H9 (cell line): ENCODE data around the gene ENOX2. TPM values are rescaled to one million over a fixed set of nuclear protein-coding genes. Genes with fewer than 3 reads are reported as not detected.

Experiments used
- DNase-seq: peaks from one replicate; pipeline ENCODE4 v3.0.0-alpha.2; 2017
- H2AFZ ChIP-seq: one replicate; pipeline ENCODE4 v1.6.1; 2013; ENCODE audit warnings: mild to moderate bottlenecking, low read length, control low read depth, moderate library complexity
- H2AK5ac ChIP-seq: 2 replicates; pipeline ENCODE4 v1.6.1; 2013; ENCODE audit warnings: low read length, control low read depth, mixed read lengths; ENCODE audit not compliant: insufficient read length
- H2BK120ac ChIP-seq: one replicate; pipeline ENCODE4 v1.6.1; 2013; ENCODE audit warnings: low read depth, mild to moderate bottlenecking, low read length, control low read depth, inconsistent platforms; ENCODE audit not compliant: poor library complexity, severe bottlenecking
- H2BK12ac ChIP-seq: 2 replicates; pipeline ENCODE4 v1.6.1; 2013; ENCODE audit warnings: low read length, control low read depth, mixed read lengths, low read depth; ENCODE audit not compliant: insufficient read length
- H2BK15ac ChIP-seq: 2 replicates; pipeline ENCODE4 v1.6.1; 2013; ENCODE audit warnings: low read depth, low read length, control low read depth
- H2BK20ac ChIP-seq: one replicate; pipeline ENCODE4 v1.6.1; 2013; ENCODE audit warnings: low read depth, mild to moderate bottlenecking, low read length, control low read depth, inconsistent platforms; ENCODE audit not compliant: poor library complexity, severe bottlenecking
- H2BK5ac ChIP-seq: 2 replicates; pipeline ENCODE4 v1.6.1; 2013; ENCODE audit warnings: low read length, control low read depth, mixed read lengths; ENCODE audit not compliant: insufficient read length
- H3K14ac ChIP-seq: 2 replicates; pipeline ENCODE4 v1.6.1; 2013; ENCODE audit warnings: low read length, control low read depth; ENCODE audit not compliant: insufficient read depth
- H3K18ac ChIP-seq: 2 replicates; pipeline ENCODE4 v1.6.1; 2013; ENCODE audit warnings: low read depth, mild to moderate bottlenecking, mixed read lengths, low read length, control low read depth; ENCODE audit not compliant: insufficient read length
- H3K23ac ChIP-seq: 2 replicates; pipeline ENCODE4 v1.6.1; 2013; ENCODE audit warnings: low read length, control low read depth, mixed read lengths, low read depth; ENCODE audit not compliant: insufficient read length
- H3K23me2 ChIP-seq: 2 replicates; pipeline ENCODE4 v1.6.1; 2013; ENCODE audit warnings: low read depth, mild to moderate bottlenecking, mixed read lengths, low read length, control low read depth; ENCODE audit not compliant: insufficient read length, poor library complexity, severe bottlenecking
- H3K27ac ChIP-seq: 2 replicates; pipeline ENCODE4 v1.5.1; 2013; ENCODE audit warnings: low read length, control low read depth, mixed read lengths, low read depth; ENCODE audit not compliant: insufficient read length
- H3K27me3 ChIP-seq: 2 replicates; pipeline ENCODE4 v1.6.1; 2013; ENCODE audit warnings: low read length, control low read depth, inconsistent platforms; ENCODE audit not compliant: insufficient read depth
- H3K4ac ChIP-seq: 2 replicates; pipeline ENCODE4 v1.6.1; 2013; ENCODE audit warnings: low read depth, mild to moderate bottlenecking, control low read depth, inconsistent platforms, low read length, moderate library complexity
- H3K4me1 ChIP-seq: 2 replicates; pipeline ENCODE4 v1.6.1; 2013; ENCODE audit warnings: low read length, control low read depth, inconsistent platforms; ENCODE audit not compliant: insufficient read depth
- H3K4me2 ChIP-seq: 2 replicates; pipeline ENCODE4 v1.6.1; 2013; ENCODE audit warnings: low read length, control low read depth, mixed read lengths; ENCODE audit not compliant: insufficient read length, insufficient read depth
- H3K56ac ChIP-seq: 2 replicates; pipeline ENCODE4 v1.6.1; 2013; ENCODE audit warnings: low read depth, mild to moderate bottlenecking, mixed read lengths, low read length, control low read depth; ENCODE audit not compliant: insufficient read length
- H3K79me1 ChIP-seq: 2 replicates; pipeline ENCODE4 v1.6.1; 2013; ENCODE audit warnings: low read depth, mild to moderate bottlenecking, moderate library complexity, low read length, control low read depth, inconsistent platforms; ENCODE audit not compliant: insufficient read depth, poor library complexity, severe bottlenecking
- H3K79me2 ChIP-seq: 2 replicates; pipeline ENCODE4 v1.6.1; 2013; ENCODE audit warnings: low read length, control low read depth, inconsistent platforms; ENCODE audit not compliant: insufficient read depth
- H3K9ac ChIP-seq: 2 replicates; pipeline ENCODE4 v1.6.1; 2013; ENCODE audit warnings: low read length, control low read depth, mixed read lengths; ENCODE audit not compliant: insufficient read length; ENCODE audit errors: extremely low read depth
- H3K9me3 ChIP-seq: one replicate; pipeline ENCODE4 v1.6.1; 2013; ENCODE audit warnings: low read depth, low read length, inconsistent platforms; ENCODE audit not compliant: control insufficient read depth
- H3T11ph ChIP-seq: one replicate; pipeline ENCODE4 v1.6.1; 2013; ENCODE audit warnings: mild to moderate bottlenecking, low read length, control low read depth, inconsistent platforms
- H4K20me1 ChIP-seq: one replicate; pipeline ENCODE4 v1.6.1; 2013; ENCODE audit not compliant: control insufficient read depth, insufficient read length, insufficient read depth
- H4K5ac ChIP-seq: 2 replicates; pipeline ENCODE4 v1.6.1; 2013; ENCODE audit warnings: low read depth, mild to moderate bottlenecking, mixed read lengths, low read length, control low read depth; ENCODE audit not compliant: insufficient read length
- H4K8ac ChIP-seq: replicated peaks from 2 replicates; pipeline ENCODE4 v1.6.1; 2013; ENCODE audit warnings: low read length, control low read depth, mixed read lengths, low read depth; ENCODE audit not compliant: insufficient read length
- H4K91ac ChIP-seq: 2 replicates; pipeline ENCODE4 v1.6.1; 2013; ENCODE audit warnings: low read depth, mild to moderate bottlenecking, moderate library complexity, mixed read lengths, low read length, control low read depth; ENCODE audit not compliant: insufficient read length
- H3K27ac Mint-ChIP-seq, 3 experiments: 2 replicates in 2 of 3; 3 replicates in 1 of 3; pipeline ENCODE4 v1.8.0; 2020 to 2021; ENCODE audit warnings: mixed read lengths in 3 of 3, mild to moderate bottlenecking in 1 of 3, moderate library complexity in 1 of 3
- H3K27me3 Mint-ChIP-seq: 2 replicates; pipeline ENCODE4 v1.8.0; 2021; ENCODE audit warnings: low read depth, mild to moderate bottlenecking, moderate library complexity, mixed read lengths
- H3K36me3 Mint-ChIP-seq, 3 experiments: 2 replicates in 2 of 3; 3 replicates in 1 of 3; pipeline ENCODE4 v1.8.0; 2020 to 2021; ENCODE audit warnings: low read depth in 3 of 3, mixed read lengths in 3 of 3; ENCODE audit not compliant: insufficient read depth in 1 of 3
- H3K4me1 Mint-ChIP-seq, 2 experiments: 2 replicates each; pipeline ENCODE4 v1.8.0; 2020; ENCODE audit warnings: mixed read lengths in 2 of 2
- H3K4me3 Mint-ChIP-seq, 2 experiments: 2 replicates in 1 of 2; 3 replicates in 1 of 2; pipeline ENCODE4 v1.8.0; 2020 to 2021; ENCODE audit warnings: mild to moderate bottlenecking in 2 of 2, mixed read lengths in 2 of 2, moderate library complexity in 1 of 2
- H3K9me3 Mint-ChIP-seq, 2 experiments: 2 replicates in 1 of 2; 3 replicates in 1 of 2; pipeline ENCODE4 v1.8.0; 2020; ENCODE audit warnings: mild to moderate bottlenecking in 2 of 2, mixed read lengths in 2 of 2, moderate library complexity in 1 of 2
- WGBS: extraction: QIAGEN DNeasy Blood & Tissue Kit; methylation state at CpG from one replicate; pipeline ENCODE4 v1.1.7; 2013; ENCODE audit warnings: missing lambda C conversion rate, low lambda C conversion rate, mixed read lengths; ENCODE audit not compliant: insufficient read length; ENCODE audit errors: extremely low coverage; 5-methylcytosine and 5-hydroxymethylcytosine counted together
- total RNA-seq: library from RNA; stranded (reverse); gene quantifications from 2 replicates; pipeline ENCODE4 v1.2.1, GENCODE V29; 2021
- TF ChIP-seq, protein P1 (sequence below): fragments of 200-600 bp; sonication (generic); conservative IDR thresholded peaks from 3 replicates; pipeline ENCODE4 v1.8.0; 2021; ENCODE audit warnings: antibody characterized with exemption, mild to moderate bottlenecking

Gene ENOX2
- total RNA-seq, 1 experiment from 2014 or later = 17.7 TPM

DNA sequence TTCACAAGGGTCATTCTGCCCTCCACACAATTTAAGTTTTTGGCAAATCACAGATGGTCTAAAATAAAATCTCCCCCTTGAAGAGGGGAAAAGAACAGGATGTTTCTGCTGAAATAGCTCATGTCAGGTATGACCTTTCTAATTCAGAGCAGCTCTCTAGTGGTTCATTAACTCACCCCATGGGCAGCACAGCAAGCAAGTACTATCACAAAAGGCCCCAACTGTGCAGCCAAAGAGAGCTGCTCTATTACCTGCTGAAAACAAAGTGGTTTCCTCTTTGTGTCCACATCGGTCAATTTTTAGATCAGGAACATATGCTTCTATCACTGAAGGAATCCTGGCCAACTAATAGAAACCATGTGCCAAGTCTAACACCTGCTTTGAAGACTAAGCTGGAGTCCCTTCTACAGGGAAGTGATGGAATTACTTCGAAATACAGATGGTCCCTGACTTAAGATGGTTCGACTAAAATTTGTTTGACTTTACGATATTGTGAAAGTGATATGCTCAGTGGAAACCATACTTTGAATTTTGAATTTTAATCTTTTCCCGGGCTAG lies 164.3 kb downstream of the ENOX2 start:
- no peak overlapping the region for H2BK120ac ChIP-seq
- H4K8ac ChIP-seq = no peak overlapping the region
- H3K23ac ChIP-seq = no peak overlapping the region
- H3K4me2 ChIP-seq = no peak overlapping the region
- no peaks in the 10 kb centered on the region for H3K79me2 ChIP-seq
- H3K18ac ChIP-seq = no peak overlapping the region
- Mint-ChIP-seq H3K27me3 (peaks cover 69% of the 10 kb centered on the region), H3K9me3 (no peaks in the 10 kb centered on the region; a peak in 1 of 5 replicates), H3K4me1 (peaks cover 34 to 42% of the 10 kb centered on the region in 2 experiments), H3K27ac (no peak overlapping the region), H3K4me3 (no peak overlapping the region), H3K36me3 (no peaks in the 10 kb centered on the region)
- H3K56ac ChIP-seq = no peak overlapping the region
- H4K20me1 ChIP-seq = no peaks in the 10 kb centered on the region
- H3K14ac ChIP-seq = no peak overlapping the region
- no peak overlapping the region for H2BK15ac ChIP-seq
- no peak overlapping the region for H3K4ac ChIP-seq
- no peak overlapping the region for H2BK5ac ChIP-seq
- no peak overlapping the region for H4K91ac ChIP-seq
- no peaks in the 10 kb centered on the region for H3K27me3 ChIP-seq
- WGBS = no CpG with 5 or more reads among the region's 5 CpGs
- H3K9me3 ChIP-seq = peaks cover 8% of the 10 kb centered on the region
- no peak overlapping the region for H3K27ac ChIP-seq
- DNase-seq = peak; percentile 28
- no peaks in the 10 kb centered on the region for H3K79me1 ChIP-seq
- H2BK12ac ChIP-seq = no peak overlapping the region
- TF ChIP-seq, protein P1, sequence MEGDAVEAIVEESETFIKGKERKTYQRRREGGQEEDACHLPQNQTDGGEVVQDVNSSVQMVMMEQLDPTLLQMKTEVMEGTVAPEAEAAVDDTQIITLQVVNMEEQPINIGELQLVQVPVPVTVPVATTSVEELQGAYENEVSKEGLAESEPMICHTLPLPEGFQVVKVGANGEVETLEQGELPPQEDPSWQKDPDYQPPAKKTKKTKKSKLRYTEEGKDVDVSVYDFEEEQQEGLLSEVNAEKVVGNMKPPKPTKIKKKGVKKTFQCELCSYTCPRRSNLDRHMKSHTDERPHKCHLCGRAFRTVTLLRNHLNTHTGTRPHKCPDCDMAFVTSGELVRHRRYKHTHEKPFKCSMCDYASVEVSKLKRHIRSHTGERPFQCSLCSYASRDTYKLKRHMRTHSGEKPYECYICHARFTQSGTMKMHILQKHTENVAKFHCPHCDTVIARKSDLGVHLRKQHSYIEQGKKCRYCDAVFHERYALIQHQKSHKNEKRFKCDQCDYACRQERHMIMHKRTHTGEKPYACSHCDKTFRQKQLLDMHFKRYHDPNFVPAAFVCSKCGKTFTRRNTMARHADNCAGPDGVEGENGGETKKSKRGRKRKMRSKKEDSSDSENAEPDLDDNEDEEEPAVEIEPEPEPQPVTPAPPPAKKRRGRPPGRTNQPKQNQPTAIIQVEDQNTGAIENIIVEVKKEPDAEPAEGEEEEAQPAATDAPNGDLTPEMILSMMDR = no peak
- H3T11ph ChIP-seq = no peak overlapping the region
- H2AFZ ChIP-seq = no peak overlapping the region
- H3K4me1 ChIP-seq = peaks cover 9% of the 10 kb centered on the region; the same call in 1 of the 2 replicates
- no peak overlapping the region for H2BK20ac ChIP-seq
- no peak overlapping the region for H2AK5ac ChIP-seq
- no peak overlapping the region for H3K9ac ChIP-seq
- H3K23me2 ChIP-seq = no peaks in the 10 kb centered on the region
- H4K5ac ChIP-seq = no peak overlapping the region
